GM21528 (cell line): ENCODE results near the gene DOK5.

Experiments used
- ATAC-seq: cut with Tn5 transposase; IDR thresholded peaks from one replicate; pipeline ENCODE4 v1.9.1; 2021; ENCODE audit warnings: mild to moderate bottlenecking, moderate library complexity; ENCODE audit not compliant: unreplicated experiment, low FRiP score

Gene DOK5

GRCh38 chr20:54555150-54555549 lies 79.8 kb downstream of the DOK5 start:
- ATAC-seq = no peak

DNA sequence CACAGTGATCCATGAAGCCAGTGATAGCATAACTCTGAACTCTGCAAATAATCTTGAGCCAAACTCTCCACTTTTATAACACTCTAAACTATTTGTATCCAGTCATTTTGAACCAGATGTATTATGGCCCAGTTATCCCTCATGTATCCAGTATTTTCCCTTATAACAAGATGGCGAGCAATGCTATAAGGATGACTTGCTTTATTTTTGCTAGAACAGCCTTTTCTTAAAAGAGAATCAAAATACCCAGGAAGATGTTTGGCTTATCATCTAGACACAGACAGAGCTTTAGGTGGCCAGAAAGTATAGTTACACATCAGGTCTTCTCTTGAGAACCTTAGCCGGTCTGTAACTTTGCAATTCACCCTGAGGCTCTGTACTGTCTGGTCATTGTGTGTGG lies 81.0 kb downstream of the DOK5 start:
- no peak for ATAC-seq

- no peak for ATAC-seq
Measured at GRCh38 chr20:54557806-54558590, 82.6 kb downstream of the DOK5 start.

DNA sequence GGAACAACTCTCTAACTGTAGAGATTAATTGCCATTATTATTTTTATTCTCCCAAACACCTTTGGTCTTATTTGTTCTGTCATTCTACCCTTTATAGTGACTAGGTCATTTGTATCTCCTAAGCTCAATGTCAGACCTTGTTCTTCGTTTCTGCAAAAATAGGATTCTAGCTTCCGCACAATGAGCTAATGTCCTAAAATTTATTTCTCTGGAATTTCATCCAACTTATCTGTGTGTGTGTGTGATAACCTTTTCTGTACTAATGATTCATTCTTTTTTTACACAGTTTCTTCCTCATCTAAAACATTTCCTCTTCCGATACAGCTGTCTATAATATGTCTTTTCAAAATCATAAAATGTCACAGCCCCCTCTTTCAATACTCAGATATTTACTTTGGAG lies 84.5 kb downstream of the DOK5 start:
- no peak for ATAC-seq

GRCh38 chr20:54560357-54560756 lies 85.0 kb downstream of the DOK5 start:
- no peak for ATAC-seq

DNA sequence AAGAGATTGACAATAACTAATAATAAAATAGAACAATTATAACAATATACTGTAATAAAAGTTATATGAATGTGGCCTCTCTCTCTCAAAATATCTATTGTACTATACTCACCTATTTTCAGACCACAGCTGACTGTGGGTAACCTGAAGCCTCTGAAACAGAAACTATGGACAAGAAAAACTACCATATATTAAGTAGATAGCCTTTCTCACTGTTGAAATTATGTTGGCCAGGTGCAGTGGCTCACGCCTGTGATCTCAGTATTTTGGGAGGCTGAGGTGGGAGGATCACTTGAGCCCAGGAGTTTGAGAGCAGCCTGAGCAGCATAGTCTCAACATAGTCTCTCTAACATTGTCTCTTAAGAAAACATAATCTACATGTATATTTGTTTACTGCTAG lies 89.9 kb downstream of the DOK5 start:
- ATAC-seq = no peak

DNA sequence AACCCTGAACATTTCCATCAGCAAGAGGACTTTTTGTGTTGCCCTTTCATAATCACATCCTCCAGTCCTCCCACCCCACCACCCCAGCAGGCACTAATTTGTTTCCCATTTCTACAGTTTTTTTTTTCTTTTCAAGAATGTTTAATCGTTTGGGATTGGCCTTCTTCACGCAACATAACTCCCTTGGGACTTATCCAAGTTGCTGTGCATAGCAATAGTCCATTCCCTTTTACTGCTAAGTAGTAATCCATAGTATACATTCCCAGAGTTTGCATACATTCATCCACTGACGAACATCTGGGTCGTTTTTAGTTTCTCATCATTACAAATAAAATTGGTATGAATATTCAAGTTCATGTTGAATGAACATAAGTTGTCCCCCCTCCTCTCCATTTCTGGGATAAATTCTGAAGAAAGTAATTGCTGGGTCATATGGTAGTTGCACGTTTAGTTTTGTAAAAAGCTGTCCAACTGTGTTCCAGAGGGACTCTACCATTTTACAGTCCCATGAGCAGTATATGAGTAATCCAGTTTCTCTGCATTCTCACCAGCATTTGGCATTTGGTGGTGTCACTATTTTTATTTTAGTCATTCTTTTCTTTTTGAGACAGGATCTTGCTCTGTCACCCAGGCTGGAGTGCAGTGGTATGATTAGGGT lies 90.8 kb downstream of the DOK5 start:
- no peak for ATAC-seq

GRCh38 chr20:54570561-54570960 lies 95.2 kb downstream of the DOK5 start:
- ATAC-seq = no peak

DNA sequence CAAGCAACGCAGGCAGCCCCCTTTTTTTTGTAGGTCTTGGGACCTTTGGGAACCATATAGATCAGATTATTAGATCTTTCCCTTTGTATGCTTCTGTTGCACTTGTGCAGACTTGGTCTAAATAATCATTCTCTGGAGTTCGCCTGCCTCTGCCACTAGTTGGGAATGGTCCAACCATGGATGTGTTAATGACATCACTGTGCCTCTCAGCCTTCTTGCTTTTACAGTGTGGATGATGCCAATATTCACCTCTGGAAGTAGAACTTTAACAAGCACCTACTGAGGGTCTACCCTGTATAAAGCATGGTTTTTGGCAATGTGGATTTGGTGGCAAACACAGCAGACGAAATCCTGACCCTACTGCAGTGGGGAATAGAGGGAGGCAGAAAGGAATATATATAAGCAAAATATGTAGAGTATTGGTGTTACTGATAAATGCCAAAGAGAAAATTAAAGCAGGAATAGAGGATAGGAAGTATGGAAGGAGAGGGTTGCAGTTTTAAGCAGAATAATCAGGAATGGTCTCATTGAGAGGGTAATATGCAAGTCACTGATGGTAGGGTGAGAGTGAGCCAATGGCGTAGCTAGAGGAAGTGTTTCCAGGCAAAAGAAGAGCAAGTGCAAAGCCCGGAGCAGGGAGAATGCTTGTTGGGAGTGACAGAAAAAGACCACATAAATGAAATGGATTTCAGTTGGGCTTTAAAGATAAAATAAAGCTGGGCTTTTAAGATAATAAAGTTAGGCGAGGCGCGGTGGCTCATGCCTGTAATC lies 97.5 kb downstream of the DOK5 start:
- ATAC-seq = no peak

DNA sequence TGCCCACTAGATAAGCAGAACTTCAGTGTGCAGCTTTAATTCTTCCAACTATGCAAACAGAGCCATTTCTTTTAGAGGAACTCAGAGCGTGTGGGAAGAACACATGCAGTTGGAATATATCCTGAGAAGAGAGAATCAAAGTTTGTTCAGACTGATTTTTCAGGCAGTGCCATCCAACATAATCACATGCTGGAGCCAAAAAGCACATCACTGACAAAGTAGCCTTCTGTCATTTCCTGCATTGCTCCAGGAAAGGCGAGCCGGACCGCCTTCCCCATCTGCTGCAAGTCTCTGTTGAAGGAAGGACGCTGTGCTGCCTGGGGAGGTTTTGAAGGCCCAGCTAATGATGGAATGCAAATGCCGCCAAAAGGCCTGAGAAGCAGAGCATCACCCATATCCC lies 98.4 kb downstream of the DOK5 start:
- no peak for ATAC-seq

DNA sequence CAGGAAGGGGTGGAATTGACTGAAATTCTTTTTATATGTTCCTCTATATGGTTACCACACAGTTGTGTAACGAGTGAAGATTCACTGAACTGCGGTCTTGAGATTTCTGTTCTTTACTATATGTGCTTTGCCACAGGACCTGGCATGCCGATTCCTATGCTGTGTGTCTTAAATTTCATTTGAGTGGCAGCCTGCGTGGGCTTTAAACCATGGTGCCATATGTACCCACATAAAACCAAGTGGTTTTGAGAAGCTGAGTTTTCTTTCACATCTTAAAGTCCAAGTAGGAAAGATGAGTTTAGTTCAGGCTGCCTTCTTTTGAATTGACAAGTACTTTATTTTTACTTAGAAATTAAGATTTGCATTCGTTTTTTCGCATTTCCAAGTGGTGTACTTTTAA lies 101.1 kb downstream of the DOK5 start:
- ATAC-seq = no peak

DNA sequence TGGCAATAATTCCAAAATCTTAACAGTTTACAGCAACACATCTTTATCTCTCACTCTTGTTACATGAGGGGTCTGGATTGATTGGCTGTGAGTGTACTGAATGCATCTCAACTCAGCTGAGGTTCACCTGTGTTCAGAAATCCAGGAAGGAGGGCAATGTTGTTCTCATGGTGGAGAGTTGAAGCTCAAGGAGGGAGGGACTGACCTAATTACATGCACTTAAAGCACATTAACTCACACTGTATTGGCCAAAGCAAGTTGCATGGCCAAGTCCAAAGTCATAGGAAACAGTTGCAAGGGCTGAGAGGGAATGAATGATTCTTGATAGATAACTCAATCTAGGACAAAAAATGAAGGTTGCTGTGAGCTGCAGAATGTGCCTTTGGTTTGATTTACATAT lies 102.2 kb downstream of the DOK5 start:
- no peak for ATAC-seq

DNA sequence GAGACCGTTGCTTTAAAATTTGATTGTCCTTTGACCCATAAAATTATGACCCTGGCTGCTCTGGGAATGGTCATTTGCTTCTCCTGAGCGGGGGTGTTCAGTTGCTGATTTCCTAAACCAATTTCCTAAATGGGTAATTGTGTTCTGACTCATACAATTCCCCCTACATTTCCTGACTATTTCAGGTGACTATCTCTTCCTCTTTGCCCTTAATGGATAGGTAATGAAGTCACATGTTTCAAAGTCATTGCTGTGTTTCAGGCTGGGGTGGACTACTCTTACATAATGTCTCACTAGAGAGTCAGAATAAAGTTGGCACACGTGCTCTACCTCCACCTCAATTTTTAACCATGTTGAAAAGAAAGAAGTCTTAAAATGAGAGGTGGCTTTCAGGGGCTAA lies 109.8 kb downstream of the DOK5 start:
- no peak for ATAC-seq

- no peak for ATAC-seq
Measured at GRCh38 chr20:54587408-54587807, 112.0 kb downstream of the DOK5 start.

DNA sequence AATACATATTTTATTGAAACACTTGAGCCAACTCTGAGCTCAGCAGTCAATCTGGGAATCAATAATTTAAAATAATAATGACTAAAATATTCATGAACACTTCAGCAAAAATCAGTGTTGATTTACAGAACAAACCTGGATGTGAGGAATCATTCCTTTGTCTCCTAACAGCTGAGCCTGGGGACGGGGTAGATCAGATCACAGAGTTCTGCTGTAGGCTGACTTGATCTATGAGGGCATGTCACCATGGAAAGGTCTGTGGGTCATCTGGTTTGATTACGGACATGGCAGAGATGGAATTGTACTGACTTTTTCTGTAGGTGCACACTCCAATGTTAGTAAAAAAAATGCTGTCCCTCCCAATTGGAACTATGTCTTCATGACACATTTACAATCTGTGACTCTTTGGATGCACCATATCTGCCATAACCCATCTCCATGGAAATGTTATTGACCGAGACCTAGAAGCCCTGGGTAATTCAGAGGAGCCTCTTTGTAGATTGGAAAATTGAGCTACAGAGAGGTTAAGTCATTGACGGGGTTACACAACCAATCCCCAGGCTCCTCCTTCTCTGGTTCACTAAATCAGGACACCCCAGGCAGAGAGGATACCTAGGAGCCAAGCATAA lies 114.1 kb downstream of the DOK5 start:
- ATAC-seq = no peak

GRCh38 chr20:54590856-54591255 lies 115.5 kb downstream of the DOK5 start:
- ATAC-seq = no peak

- no peak for ATAC-seq
Measured at GRCh38 chr20:54596651-54597050, 121.3 kb downstream of the DOK5 start.

- ATAC-seq = no peak
Measured at GRCh38 chr20:54598352-54598751, 123.0 kb downstream of the DOK5 start.

DNA sequence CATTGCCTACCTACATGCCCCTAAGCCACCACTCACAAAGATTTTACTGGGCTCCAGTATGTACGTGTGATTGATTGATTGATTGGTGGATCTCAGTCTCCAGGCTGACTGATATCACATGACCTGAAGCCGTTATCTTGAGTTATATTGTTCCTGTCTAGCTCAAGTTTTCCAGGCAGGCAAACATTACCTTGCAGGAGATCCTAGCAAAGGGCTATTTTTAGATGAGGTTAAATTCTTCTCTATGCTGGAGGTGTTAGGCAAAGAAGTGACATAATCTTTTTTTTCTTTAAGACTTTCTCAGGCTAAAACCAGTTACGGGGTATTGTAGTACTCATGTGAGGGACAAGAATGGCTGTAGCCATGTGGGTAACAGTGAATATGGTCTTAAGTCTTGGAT lies 125.2 kb downstream of the DOK5 start:
- no peak for ATAC-seq

- ATAC-seq = no peak
Measured at GRCh38 chr20:54601831-54602515, 126.6 kb downstream of the DOK5 start.

- ATAC-seq = no peak
Measured at GRCh38 chr20:54605319-54605718, 129.9 kb downstream of the DOK5 start.
